DOHH2 (cell line): ENCODE data around the gene CLIC6.

Experiments
- H3F3A ChIP-seq: fragments of 200-600 bp; sonication (generic), shearing (Covaris generic); 2 replicates; pipeline ENCODE4 v1.6.0; 2016; ENCODE audit warnings: antibody characterized with exemption, mild to moderate bottlenecking; ENCODE audit not compliant: control insufficient read depth, insufficient read depth
- H3K27ac ChIP-seq: fragments of 200-600 bp; sonication (generic); 2 replicates; pipeline ENCODE4 v1.5.1; 2014; ENCODE audit warnings: low read depth, mild to moderate bottlenecking, low read length, moderate library complexity
- H3K27me3 ChIP-seq: fragments of 200-600 bp; sonication (generic); 2 replicates; pipeline ENCODE4 v1.6.1; 2014; ENCODE audit warnings: mild to moderate bottlenecking, low read length, mixed read lengths; ENCODE audit not compliant: control insufficient read depth
- H3K36me3 ChIP-seq: fragments of 200-600 bp; sonication (generic); 2 replicates; pipeline ENCODE4 v1.6.1; 2014; ENCODE audit warnings: mild to moderate bottlenecking, low read length, moderate library complexity, mixed read lengths; ENCODE audit not compliant: control insufficient read depth
- H3K4me1 ChIP-seq: fragments of 200-600 bp; sonication (generic); 2 replicates; pipeline ENCODE4 v1.6.1; 2014; ENCODE audit warnings: mild to moderate bottlenecking, low read length, mixed read lengths; ENCODE audit not compliant: control insufficient read depth
- H3K4me2 ChIP-seq: fragments of 200-600 bp; sonication (generic); 2 replicates; pipeline ENCODE4 v1.6.0; 2014; ENCODE audit warnings: mild to moderate bottlenecking, low read length, moderate library complexity
- H3K4me3 ChIP-seq: fragments of 200-600 bp; sonication (generic); 2 replicates; pipeline ENCODE4 v1.5.1; 2014; ENCODE audit warnings: mild to moderate bottlenecking, low read length, mixed read lengths
- H3K79me2 ChIP-seq: fragments of 200-600 bp; sonication (generic); 2 replicates; pipeline ENCODE4 v1.6.1; 2014; ENCODE audit warnings: mild to moderate bottlenecking, low read length, mixed read lengths; ENCODE audit not compliant: control insufficient read depth
- H3K9me2 ChIP-seq: fragments of 200-600 bp; sonication (generic); replicated peaks from 2 replicates; pipeline ENCODE4 v1.6.1; 2014; ENCODE audit warnings: mild to moderate bottlenecking, low read length, mixed read lengths; ENCODE audit not compliant: control insufficient read depth
- H3K9me3 ChIP-seq: fragments of 200-600 bp; sonication (generic); 2 replicates; pipeline ENCODE4 v1.6.1; 2014; ENCODE audit warnings: antibody characterized with exemption, low read length, mixed read lengths; ENCODE audit not compliant: control insufficient read depth, insufficient read depth
- H4K20me1 ChIP-seq: fragments of 200-600 bp; sonication (generic); 2 replicates; pipeline ENCODE4 v1.6.0; 2014; ENCODE audit warnings: low read depth, mild to moderate bottlenecking, antibody characterized with exemption, low read length, moderate library complexity; ENCODE audit not compliant: control insufficient read depth, insufficient read depth
- EZH2phosphoT487 ChIP-seq: fragments of 200-600 bp; sonication (generic); IDR thresholded peaks from 2 replicates; pipeline ENCODE4 v1.6.1; 2017; ENCODE audit warnings: borderline replicate concordance, mild to moderate bottlenecking, antibody characterized with exemption, low read length, moderate library complexity, mixed read lengths
- TF ChIP-seq, protein P1 (sequence below): fragments of 200-600 bp; sonication (generic); IDR thresholded peaks from one replicate; pipeline ENCODE4 v1.5.1; 2014; ENCODE audit warnings: antibody characterized with exemption, mild to moderate bottlenecking, low read depth, low read length; ENCODE audit not compliant: poor library complexity, severe bottlenecking

Gene CLIC6

DNA sequence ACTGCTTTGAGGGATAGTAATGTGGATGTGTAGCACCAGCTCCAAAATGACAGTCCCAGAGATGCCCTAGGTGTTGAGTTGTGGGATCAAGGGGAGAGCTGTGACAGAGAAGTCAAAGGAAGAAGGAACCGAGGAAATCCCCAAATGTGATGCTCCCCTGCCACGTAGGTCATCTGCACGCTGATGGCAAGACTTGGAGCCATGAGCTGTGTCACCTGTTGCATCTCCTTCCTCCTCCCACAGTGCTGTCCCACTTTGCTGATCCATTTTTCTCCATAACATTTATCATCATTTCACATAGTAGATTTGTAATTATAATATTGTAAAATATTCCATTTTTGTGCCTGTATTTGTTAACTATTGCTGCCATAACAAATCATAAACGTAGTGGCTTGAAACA lies 36.3 kb upstream of the CLIC6 start:
- H3K27ac ChIP-seq, result no peak overlapping the region
- no peak overlapping the region for H3K4me2 ChIP-seq
- no peaks in the 10 kb centered on the region for H4K20me1 ChIP-seq
- H3F3A ChIP-seq, result no peaks in the 10 kb centered on the region
- no peaks in the 10 kb centered on the region for H3K4me1 ChIP-seq
- no peaks in the 10 kb centered on the region for H3K79me2 ChIP-seq
- no peaks in the 10 kb centered on the region for H3K36me3 ChIP-seq
- no peaks in the 10 kb centered on the region for H3K9me3 ChIP-seq
- H3K4me3 ChIP-seq, result no peak overlapping the region
- no peak for TF ChIP-seq EZH2phosphoT487
- TF ChIP-seq, protein P1, sequence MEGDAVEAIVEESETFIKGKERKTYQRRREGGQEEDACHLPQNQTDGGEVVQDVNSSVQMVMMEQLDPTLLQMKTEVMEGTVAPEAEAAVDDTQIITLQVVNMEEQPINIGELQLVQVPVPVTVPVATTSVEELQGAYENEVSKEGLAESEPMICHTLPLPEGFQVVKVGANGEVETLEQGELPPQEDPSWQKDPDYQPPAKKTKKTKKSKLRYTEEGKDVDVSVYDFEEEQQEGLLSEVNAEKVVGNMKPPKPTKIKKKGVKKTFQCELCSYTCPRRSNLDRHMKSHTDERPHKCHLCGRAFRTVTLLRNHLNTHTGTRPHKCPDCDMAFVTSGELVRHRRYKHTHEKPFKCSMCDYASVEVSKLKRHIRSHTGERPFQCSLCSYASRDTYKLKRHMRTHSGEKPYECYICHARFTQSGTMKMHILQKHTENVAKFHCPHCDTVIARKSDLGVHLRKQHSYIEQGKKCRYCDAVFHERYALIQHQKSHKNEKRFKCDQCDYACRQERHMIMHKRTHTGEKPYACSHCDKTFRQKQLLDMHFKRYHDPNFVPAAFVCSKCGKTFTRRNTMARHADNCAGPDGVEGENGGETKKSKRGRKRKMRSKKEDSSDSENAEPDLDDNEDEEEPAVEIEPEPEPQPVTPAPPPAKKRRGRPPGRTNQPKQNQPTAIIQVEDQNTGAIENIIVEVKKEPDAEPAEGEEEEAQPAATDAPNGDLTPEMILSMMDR, result no peak
- H3K9me2 ChIP-seq, result no peaks in the 10 kb centered on the region
- H3K27me3 ChIP-seq, result peaks cover 3% of the 10 kb centered on the region; the same call in 1 of the 2 replicates

DNA sequence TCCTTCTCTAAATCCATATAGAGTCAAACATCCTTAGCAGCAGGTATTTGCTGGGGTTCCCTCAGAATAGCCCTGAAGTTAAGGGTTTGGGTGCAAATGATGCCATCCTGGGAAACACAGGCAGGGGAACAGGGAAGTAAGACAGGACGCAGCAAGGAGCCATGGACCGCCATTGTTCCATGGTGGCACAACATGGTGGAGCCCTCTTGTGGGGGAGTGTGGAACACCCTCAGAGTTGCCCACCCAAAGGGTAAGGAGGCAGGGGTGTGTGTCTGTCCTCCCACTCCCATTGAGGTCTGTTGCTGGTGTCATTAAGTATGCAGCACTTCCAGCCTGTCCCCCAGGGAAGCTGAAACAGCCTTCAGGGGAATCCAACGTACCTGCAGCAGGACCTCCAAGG lies 33.5 kb upstream of the CLIC6 start:
- Histone ChIP-seq H3K79me2 (no peaks in the 10 kb centered on the region), H3F3A (no peaks in the 10 kb centered on the region), H3K27ac (no peak overlapping the region), H4K20me1 (no peaks in the 10 kb centered on the region), H3K4me3 (no peak overlapping the region), H3K4me1 (no peaks in the 10 kb centered on the region), H3K36me3 (no peaks in the 10 kb centered on the region), H3K4me2 (no peak overlapping the region), H3K27me3 (peaks cover 3% of the 10 kb centered on the region; the same call in 1 of the 2 replicates), H3K9me3 (no peaks in the 10 kb centered on the region), H3K9me2 (no peaks in the 10 kb centered on the region)
- TF ChIP-seq, protein P1, result peak; percentile 64
- TF ChIP-seq EZH2phosphoT487, result no peak

DNA sequence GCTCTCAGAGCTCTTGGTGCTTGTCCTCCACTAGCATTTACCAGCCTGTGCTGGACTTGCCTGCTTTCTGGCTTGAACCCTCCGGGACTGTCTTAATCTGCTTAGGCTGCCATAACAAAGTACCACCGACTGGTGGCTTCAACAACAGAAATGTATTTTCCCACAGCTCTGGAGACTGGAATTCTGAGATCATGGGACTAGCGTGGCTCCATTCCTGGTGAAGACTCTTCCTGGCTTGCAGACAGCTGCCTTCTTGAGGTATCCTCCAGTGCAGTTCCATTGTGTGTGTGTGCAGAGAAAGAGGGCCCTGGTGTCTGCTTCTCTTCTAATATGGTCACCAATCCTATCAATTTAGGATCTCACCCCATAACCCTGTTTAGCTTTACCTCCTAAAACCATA lies 31.8 kb upstream of the CLIC6 start:
- no peaks in the 10 kb centered on the region for H3K9me3 ChIP-seq
- H3F3A ChIP-seq, result no peaks in the 10 kb centered on the region
- H3K4me1 ChIP-seq, result peaks cover 4% of the 10 kb centered on the region
- H3K4me2 ChIP-seq, result no peak overlapping the region
- no peaks in the 10 kb centered on the region for H4K20me1 ChIP-seq
- H3K79me2 ChIP-seq, result no peaks in the 10 kb centered on the region
- no peaks in the 10 kb centered on the region for H3K27me3 ChIP-seq
- TF ChIP-seq, protein P1, result no peak
- no peak for TF ChIP-seq EZH2phosphoT487
- no peak overlapping the region for H3K27ac ChIP-seq
- no peaks in the 10 kb centered on the region for H3K36me3 ChIP-seq
- H3K9me2 ChIP-seq, result no peaks in the 10 kb centered on the region
- no peak overlapping the region for H3K4me3 ChIP-seq

DNA sequence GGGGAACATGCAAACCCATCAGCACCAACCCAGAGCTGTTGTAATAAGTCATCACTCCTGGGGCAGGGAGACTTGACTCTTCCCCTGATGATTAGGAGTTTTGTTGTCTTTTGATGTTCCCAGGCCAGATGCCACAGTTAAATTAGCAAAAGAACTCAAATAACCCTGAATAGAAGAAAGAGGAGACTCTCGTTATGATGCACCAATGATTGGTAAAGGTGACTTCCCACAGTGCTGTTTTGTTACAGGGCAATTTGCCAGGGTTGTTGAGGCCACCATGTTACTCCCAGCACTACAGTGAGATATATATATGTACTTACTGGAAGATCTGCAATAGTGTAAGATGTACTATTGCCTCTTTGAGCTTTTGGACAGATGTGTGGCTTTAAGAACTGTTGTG lies 29.5 kb upstream of the CLIC6 start:
- no peak overlapping the region for H3K4me3 ChIP-seq
- H4K20me1 ChIP-seq, result no peaks in the 10 kb centered on the region
- peaks cover 13% of the 10 kb centered on the region for H3K4me1 ChIP-seq
- no peaks in the 10 kb centered on the region for H3K9me2 ChIP-seq
- no peaks in the 10 kb centered on the region for H3F3A ChIP-seq
- H3K9me3 ChIP-seq, result no peaks in the 10 kb centered on the region
- H3K27ac ChIP-seq, result no peak overlapping the region
- no peaks in the 10 kb centered on the region for H3K27me3 ChIP-seq
- H3K79me2 ChIP-seq, result no peaks in the 10 kb centered on the region
- no peak overlapping the region for H3K4me2 ChIP-seq
- no peak for TF ChIP-seq EZH2phosphoT487
- TF ChIP-seq, protein P1, result no peak
- H3K36me3 ChIP-seq, result no peaks in the 10 kb centered on the region
